Stimulated activated CD8-positive, alpha-beta memory T cell treated with anti-CD3 and anti-CD28 coated beads, Interleukin-15, amount 100 ng/mL, for 24 hours (primary cell): ENCODE measurements around the gene MANF.
"Not testable (repeated sequence)": the region's sequence is repeated elsewhere in the genome, so short reads cannot be mapped to it uniquely, and the experiment has no call there.

Source experiments
- DNase-seq: peaks from one replicate; pipeline ENCODE4 v3.0.0-alpha.2; 2020; ENCODE audit warnings: low read depth

The MANF gene

GRCh38 chr3:51373658-51374421 lies 11.3 kb upstream of the MANF start:
- no peak for DNase-seq

- no peak for DNase-seq
These were observed 10.6 kb upstream of the MANF start for GRCh38 chr3:51374456-51374855.

GRCh38 chr3:51375136-51375535 lies 10.0 kb upstream of the MANF start:
- no peak for DNase-seq

GRCh38 chr3:51375571-51375970 lies 9.5 kb upstream of the MANF start:
- no peak for DNase-seq

- DNase-seq, result no peak
These were observed 7.0 kb upstream of the MANF start for GRCh38 chr3:51378065-51378464.

GRCh38 chr3:51378726-51379125 lies 6.4 kb upstream of the MANF start:
- no peak for DNase-seq

GRCh38 chr3:51379301-51379700 lies 5.8 kb upstream of the MANF start:
- no peak for DNase-seq

- no peak for DNase-seq
These were observed 5.2 kb upstream of the MANF start for GRCh38 chr3:51379746-51380455.

GRCh38 chr3:51380601-51381332 lies 4.3 kb upstream of the MANF start:
- no peak for DNase-seq

- DNase-seq, result no peak
These were observed 3.8 kb upstream of the MANF start for GRCh38 chr3:51381333-51381705.

- DNase-seq, result no peak
These were observed 2.9 kb upstream of the MANF start for GRCh38 chr3:51382076-51382745.

GRCh38 chr3:51382947-51383578 lies 2.0 kb upstream of the MANF start:
- DNase-seq, result no peak

GRCh38 chr3:51384055-51384725 lies 901 bp upstream of the MANF start:
- no peak for DNase-seq

- DNase-seq, result no peak
These were observed 565 bp downstream of the MANF start for GRCh38 chr3:51385621-51386091.

GRCh38 chr3:51386159-51386851 lies 1.2 kb downstream of the MANF start:
- no peak for DNase-seq

GRCh38 chr3:51386852-51387229 lies 1.8 kb downstream of the MANF start:
- DNase-seq, result no peak

GRCh38 chr3:51387281-51387680 lies 2.2 kb downstream of the MANF start:
- DNase-seq, result not testable (repeated sequence)

GRCh38 chr3:51388286-51389029 lies 3.4 kb downstream of the MANF start:
- no peak for DNase-seq

- DNase-seq, result no peak
These were observed 4.5 kb downstream of the MANF start for GRCh38 chr3:51389423-51390183.
